GM12892 (cell line): ENCODE data around the gene C17orf113.

Source experiments
- DNase-seq: peaks from one replicate; pipeline ENCODE4 v3.0.0; 2011; ENCODE audit not compliant: insufficient read length
- FAIRE-seq: peaks from 2 replicates; lab custom pipeline; 2011; peaks lifted over from hg19 to GRCh38; lab: Jason Lieb, UNC
- POLR2A ChIP-seq: IDR thresholded peaks from 2 replicates; pipeline ENCODE4 v1.6.1; 2011; ENCODE audit warnings: low read depth, low read length, control low read depth
- POLR2AphosphoS5 ChIP-seq: IDR thresholded peaks from 2 replicates; pipeline ENCODE4 v1.6.1; 2011; ENCODE audit warnings: low read depth, low read length, control low read depth
- TAF1 ChIP-seq: IDR thresholded peaks from 2 replicates; pipeline ENCODE4 v1.6.1; 2011; ENCODE audit warnings: low read depth, mild to moderate bottlenecking, control low read depth, low read length, borderline replicate concordance

The C17orf113 gene

DNA sequence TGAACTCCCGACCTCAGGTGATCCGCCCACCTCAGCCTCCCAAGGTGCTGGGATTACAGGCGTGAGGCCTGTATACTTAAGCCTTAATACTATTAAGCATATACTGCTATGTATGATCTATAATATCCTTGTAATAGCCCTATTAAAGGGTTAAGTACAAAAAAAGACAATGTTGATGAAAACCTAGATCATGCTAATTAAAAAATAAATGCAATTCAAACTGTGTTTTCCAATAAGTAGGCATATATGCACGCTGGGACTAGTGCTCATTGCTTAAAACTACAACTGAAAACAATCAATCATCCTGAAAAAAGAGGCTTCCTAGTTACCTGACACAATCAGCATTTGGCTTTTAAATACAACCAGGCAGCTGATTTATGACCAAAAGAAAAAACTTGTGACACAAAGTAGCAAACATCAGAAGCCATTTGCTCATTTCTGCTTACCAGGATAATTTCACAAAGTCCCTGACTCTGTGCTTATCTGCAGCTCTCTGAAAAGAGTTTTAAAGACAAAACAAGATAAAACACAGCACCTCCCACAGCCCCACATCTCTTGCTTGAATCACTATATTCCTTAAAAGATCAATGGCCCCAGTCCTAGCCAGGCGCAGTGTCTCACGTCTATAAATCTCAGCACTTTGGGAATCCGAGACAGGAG is 36.8 kb upstream of the C17orf113 start:
- TF ChIP-seq POLR2AphosphoS5 (no peak), POLR2A (no peak), TAF1 (no peak)
- DNase-seq (no peak), FAIRE-seq (no peak)

DNA sequence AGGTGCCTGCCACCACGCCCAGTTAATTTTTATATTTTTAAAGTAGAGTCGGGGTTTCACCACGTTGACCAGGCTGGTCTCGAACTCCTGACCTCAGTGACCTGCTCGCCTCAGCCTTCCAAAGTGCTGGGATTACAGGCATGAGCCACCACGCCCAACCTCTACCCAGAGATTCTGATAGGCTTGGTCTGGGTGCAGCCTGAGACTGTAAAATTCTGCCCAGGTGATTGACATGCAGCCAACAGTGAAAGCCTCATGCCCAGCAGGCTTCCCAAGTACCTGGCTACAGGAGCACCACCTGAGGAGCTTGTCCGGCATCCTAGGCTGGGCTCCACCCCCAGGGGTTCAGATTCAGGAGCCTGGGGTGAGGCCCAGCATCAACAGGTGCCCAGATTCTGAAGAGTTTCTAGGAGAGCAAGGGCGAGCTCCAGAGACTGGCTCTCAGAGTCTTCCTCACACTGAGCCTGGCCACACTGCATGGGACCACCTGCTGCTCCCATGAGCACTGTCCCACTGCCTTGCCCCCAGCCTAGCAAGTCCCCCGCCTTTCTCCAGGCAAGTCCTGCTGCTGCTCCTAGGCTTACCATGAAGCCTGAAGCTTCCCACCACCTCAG is 31.2 kb upstream of the C17orf113 start:
- no peak for TF ChIP-seq POLR2AphosphoS5
- TF ChIP-seq TAF1 = no peak
- TF ChIP-seq POLR2A = no peak
- FAIRE-seq (no peak), DNase-seq (no peak)

DNA sequence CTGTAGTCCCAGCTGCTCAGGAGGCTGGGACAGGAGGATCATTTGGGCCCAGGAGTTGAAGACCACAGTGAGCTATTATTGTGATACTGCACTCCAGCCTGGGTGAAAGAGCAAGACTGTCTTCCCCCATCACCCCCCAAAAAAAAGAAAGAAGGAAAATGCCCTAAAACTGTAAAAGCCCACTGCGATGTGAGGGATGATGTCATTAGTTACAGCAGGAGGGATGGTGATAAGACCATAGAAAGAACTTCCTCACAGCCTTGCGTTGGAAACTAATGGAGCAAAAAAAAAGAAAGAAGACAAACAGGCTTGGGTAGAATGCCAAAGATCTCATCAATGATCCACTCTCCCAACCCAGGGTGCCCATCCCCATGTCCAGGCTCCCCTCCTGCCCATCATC is 29.1 kb upstream of the C17orf113 start:
- DNase-seq (no peak), FAIRE-seq (no peak)
- TF ChIP-seq POLR2AphosphoS5 = no peak
- no peak for TF ChIP-seq TAF1
- no peak for TF ChIP-seq POLR2A

DNA sequence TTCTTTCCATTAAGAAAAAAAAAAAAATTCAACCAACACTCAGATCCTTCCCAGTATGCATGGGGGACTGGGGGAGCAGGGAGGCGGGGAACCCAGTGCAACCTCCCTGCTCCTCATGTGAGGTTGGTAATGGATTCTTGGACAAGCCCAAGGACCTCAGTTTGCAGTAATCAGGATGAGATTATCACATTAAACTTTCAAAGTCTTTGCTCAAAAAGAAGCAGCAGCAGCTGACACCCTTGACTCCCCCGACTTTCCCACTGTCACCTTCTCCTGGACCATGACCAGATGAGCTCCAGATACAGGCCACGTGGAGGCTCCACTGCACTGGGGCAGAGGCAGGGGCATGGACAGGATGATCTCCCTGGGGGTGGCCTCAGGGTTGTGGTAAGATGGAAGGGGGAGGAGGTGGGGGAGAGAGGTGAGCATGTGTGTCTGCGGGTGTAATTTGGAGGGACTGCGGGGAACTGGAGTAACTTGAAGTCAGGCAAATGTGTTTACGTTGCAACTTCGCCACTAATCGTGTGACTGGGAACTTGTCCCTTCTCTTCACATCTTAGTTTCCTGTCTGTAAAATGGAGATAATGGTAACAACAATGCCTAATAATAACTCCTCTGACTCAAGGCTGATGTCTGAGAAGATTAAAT is 28.1 kb upstream of the C17orf113 start:
- FAIRE-seq (no peak), DNase-seq (no peak)
- TF ChIP-seq POLR2A (no peak), POLR2AphosphoS5 (no peak), TAF1 (no peak)

DNA sequence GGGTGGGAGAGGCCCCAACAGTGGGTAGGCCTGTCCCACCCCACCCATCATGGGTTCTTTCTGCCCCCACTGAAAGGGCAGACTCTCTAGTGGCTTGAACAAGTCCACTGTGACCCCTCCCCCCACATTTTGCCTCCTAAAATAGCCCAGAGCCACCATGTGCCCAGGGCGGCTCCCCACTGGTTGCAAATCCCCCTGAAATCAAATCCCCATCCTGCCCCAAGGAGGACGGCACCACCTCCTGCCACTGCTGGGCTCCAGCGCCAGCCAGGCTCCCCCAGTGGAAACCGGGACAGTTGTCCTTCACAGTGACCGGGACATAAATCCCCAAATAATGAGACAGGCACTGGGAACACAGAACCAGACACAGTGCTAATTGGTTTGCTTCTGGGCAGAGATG is 27.4 kb upstream of the C17orf113 start:
- DNase-seq (no peak), FAIRE-seq (no peak)
- TF ChIP-seq TAF1 = no peak
- TF ChIP-seq POLR2A = no peak
- no peak for TF ChIP-seq POLR2AphosphoS5

DNA sequence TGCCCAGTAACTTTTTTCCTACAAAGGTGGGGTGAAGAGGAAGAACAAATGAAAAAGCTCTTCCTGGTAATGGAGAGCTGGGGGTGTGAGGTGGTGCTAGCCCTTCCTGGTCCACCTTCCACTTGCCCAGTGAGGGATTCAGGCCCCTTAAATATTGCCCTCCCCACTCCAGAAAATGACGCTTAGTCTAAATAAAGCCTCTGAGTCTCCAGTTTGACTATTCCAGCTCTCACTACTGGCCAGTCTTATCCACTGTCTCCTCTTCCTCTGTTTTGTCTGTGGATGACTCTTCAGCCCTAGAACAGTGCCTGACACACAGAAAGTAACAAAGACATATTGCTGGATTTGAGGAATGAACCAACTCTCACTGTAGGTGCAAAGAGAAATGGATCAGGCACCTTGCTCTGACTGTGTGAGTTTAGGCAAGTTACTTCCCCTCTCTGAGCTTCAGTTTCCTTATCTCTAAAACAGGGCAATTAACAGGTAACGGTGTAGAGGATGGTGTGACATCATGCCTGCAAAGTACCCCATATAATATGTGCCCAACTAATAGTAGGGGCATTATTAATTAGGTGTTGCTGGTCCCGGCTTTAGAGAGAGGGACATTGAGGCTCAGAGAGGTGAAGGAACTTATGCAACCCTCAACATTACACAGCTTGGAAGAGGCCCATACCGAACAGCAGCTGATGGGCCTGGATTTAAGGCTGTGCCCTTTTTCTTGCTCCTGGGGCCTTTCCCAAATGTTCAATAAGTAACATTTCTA is 26.6 kb upstream of the C17orf113 start:
- no peak for FAIRE-seq
- DNase-seq = no peak
- TF ChIP-seq POLR2A (no peak), TAF1 (no peak), POLR2AphosphoS5 (no peak)

DNA sequence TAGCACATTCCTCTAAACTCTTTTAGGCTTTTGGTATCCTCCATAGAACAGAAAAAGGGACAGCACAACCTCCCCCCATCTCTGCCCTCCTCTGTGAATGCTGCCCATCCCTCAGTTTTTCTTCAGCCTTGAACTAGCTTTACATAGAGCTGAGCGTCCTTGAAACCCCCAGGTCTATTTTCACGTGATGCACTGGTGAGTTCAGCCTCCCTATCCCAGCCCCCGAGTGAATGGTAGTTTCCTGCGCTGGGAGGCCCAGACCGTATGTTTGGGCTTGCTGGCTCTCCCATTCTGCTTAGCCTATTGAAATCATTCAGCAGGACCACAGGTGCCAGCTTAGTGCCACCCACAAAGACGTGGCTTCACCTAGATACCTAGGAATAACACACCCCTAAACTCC is 25.4 kb upstream of the C17orf113 start:
- FAIRE-seq (no peak), DNase-seq (no peak)
- TF ChIP-seq POLR2A = no peak
- no peak for TF ChIP-seq TAF1
- TF ChIP-seq POLR2AphosphoS5 = no peak

DNA sequence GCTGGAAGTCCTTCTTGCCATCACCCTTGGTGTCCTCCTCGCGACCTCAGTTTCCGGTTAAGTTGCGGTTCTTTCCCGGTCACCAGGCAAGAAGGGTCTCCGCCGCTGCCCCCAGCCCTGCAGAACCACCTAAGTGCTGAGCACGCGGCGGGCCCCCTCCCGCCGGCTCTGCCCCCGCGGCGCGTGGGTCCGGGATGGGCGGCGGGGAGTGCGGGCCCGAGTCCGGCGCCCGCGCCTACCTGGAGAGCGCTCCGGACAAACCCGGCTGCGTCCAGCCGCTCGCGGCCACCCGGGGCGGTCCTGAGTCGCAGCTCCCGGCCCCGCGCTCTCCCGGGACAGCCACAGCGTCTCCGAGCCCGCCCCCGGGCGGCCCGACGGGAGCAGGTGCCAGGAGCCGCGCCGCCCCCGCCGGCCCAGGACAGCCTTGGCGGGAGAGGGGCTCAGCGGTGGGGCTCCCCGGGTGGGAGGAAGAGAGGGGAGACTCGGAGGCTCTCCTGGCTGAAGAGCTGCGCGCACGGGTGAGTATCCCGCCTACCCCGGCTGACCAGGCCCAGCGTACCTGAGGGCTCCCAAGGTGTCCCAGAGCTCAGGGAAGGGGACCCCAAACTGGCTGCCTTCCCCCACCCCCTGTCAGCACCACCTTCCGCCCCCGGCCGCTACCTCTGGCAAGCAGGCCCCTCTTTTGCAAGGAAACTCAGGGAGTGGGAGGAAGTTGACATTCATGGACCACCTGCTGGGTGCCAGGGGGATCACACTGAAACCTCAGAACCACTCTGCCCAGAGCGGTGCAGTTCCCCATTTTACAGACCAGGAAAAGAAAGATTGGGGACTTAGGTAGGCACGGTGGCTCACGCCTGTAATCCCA is 22.2 kb upstream of the C17orf113 start:
- no peak for TF ChIP-seq POLR2AphosphoS5
- TF ChIP-seq POLR2A = no peak
- TF ChIP-seq TAF1 = no peak
- DNase-seq = no peak
- FAIRE-seq = no peak

DNA sequence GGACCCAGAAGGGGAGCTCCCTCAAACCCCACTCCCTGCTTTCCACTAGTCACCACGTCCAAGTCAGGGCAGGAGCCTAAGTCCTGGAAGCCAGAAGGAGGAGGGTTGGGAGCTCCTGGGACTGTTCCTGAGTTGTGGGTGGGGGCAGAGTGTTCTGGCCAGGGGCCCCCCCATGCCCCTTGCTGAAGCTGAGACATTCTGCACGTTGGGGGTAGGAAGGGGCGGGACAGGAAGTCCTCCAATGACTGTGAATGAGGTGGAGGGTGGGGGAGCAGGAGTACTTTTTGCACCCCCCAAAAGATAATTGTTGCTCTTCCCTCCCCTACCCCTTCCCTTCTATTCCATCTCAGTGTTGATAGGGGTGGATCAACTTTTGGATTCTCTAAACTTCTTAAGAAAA is 21.4 kb upstream of the C17orf113 start:
- TF ChIP-seq POLR2AphosphoS5 (no peak), TAF1 (no peak), POLR2A (no peak)
- FAIRE-seq = no peak
- no peak for DNase-seq

DNA sequence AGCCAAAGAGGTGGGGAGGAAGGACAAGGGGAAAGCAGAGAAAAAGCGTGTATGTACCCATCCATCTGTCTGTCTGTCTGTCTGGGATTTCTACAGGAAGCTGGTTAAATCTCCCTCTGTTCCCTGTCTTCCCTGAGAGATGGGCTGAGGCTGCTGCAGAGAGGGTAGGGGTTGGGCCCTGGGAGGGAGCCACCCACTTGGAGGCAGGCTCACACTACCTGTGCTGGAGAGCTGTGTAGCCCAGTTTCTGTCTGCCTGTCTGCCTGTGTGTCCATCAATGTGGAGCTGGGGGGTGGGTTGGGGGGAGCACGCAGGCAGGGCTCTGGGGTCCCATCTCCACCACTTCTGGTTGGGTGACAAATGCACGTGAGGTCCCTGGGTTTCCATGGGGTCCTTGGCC is 18.6 kb upstream of the C17orf113 start:
- DNase-seq (no peak), FAIRE-seq (no peak)
- TF ChIP-seq POLR2A = no peak
- TF ChIP-seq TAF1 = no peak
- no peak for TF ChIP-seq POLR2AphosphoS5
